Aorta (tissue), 5 donors: ENCODE measurements around the gene CRYBB1. TPM values are rescaled to one million over a fixed set of nuclear protein-coding genes. Genes with fewer than 3 reads are reported as not detected.
A peak's percentile ranks its signal among the peaks of the same experiment; 100 is the strongest.

Experiments
- ATAC-seq: fragments of 200-7000 bp; cut with Tn5 transposase; one replicate; pipeline ENCODE4 v1.9.1; 2022; ENCODE audit warnings: moderate library complexity; ENCODE audit not compliant: low FRiP score
- DNase-seq, 2 donors: peaks; one replicate each; pipeline ENCODE4 v3.0.0-alpha.2; 2020
- H3K27ac ChIP-seq, 2 donors: one replicate each; pipeline ENCODE4 v1.5.1; 2013; ENCODE audit warnings: low read length in 2 of 2, mild to moderate bottlenecking in 2 of 2, moderate library complexity in 2 of 2, control low read depth in 1 of 2, inconsistent platforms in 1 of 2, low read depth in 1 of 2
- H3K27me3 ChIP-seq, 2 donors: one replicate each; pipeline ENCODE4 v1.6.1; 2013; ENCODE audit warnings: control low read depth in 1 of 2, low read length in 1 of 2, mild to moderate bottlenecking in 1 of 2, moderate library complexity in 1 of 2; ENCODE audit not compliant: insufficient read depth in 2 of 2, control insufficient read depth in 1 of 2
- H3K36me3 ChIP-seq, 2 donors: one replicate each; pipeline ENCODE4 v1.6.1; 2013; ENCODE audit warnings: control low read depth in 1 of 2, low read length in 1 of 2, mild to moderate bottlenecking in 1 of 2; ENCODE audit not compliant: insufficient read depth in 2 of 2, control insufficient read depth in 1 of 2
- H3K4me1 ChIP-seq, 2 donors: one replicate each; pipeline ENCODE4 v1.6.1; 2013; ENCODE audit warnings: low read length in 2 of 2, control low read depth in 1 of 2, mild to moderate bottlenecking in 1 of 2, moderate library complexity in 1 of 2; ENCODE audit not compliant: insufficient read depth in 2 of 2, control insufficient read depth in 1 of 2
- H3K4me3 ChIP-seq, 2 donors: one replicate each; pipeline ENCODE4 v1.5.1; 2013; ENCODE audit warnings: low read length in 2 of 2, control low read depth in 1 of 2, mild to moderate bottlenecking in 1 of 2
- H3K9me3 ChIP-seq: one replicate; pipeline ENCODE4 v1.6.1; 2013; ENCODE audit warnings: mild to moderate bottlenecking, low read length; ENCODE audit not compliant: control insufficient read depth
- WGBS, 2 donors: extraction: QIAGEN DNeasy Blood & Tissue Kit; methylation state at CpG; one replicate each; pipeline ENCODE4 v1.1.7; 2013; 5-methylcytosine and 5-hydroxymethylcytosine counted together
- intact Hi-C, 2 donors: fragments of 100-400 bp; cut with DNase I; formaldehyde crosslinking; loops; one replicate each; pipeline versions ENCODE4 v1.14.2 to v1.15.0; 2022
- polyA plus RNA-seq, 2 donors: library from polyadenylated mRNA; stranded (reverse); fragments of 200-250 nt; gene quantifications; one replicate each; pipeline ENCODE4 v1.2.3, GENCODE V29; 2013
- total RNA-seq, 2 donors: library from RNA; stranded (reverse); fragmentation: NEBNext Ultra II Directional; extraction: Animal tissue kit (Norgen Biotek cat#: 25700); gene quantifications; one replicate each; pipeline ENCODE4 v1.2.1, GENCODE V29; 2021
- donor health status: healthy with polysubstance abuse.
- donor health status: Bipolar disorder and iron deficiency.
- donor health status: DM: no; HTN: no; CAD: no.
- donor health status: DM: no; HTN: no; CAD: no.
- donor health status: DM: yes; HTN: yes; CAD: no.

The CRYBB1 gene
- total and polyA plus RNA-seq, 4 donors: 0.43 to 4.4 (median 1.4) TPM

DNA sequence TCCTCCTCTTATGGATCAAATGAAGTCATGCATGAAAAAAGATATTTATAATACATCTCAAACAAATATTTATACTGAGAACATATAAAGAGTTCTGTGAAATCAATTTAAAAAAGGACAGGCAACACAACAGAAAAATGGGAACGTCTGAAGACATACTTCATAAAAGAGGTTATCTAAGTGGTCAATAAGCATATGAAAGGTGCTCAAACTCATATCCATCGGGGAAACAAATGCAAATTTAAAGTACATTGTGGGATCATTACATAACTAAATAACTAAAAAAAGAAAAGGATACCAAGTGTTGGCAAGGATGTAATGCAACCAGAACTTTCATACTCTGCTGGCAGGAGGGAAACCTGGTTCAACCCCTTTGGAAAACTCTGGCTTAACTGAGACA, 50.2 kb downstream of the CRYBB1 start:
- H3K9me3 ChIP-seq: no peaks in the 10 kb centered on the region
- no peak overlapping the region for H3K4me3 ChIP-seq
- ATAC-seq (no peak), DNase-seq (no peak)
- WGBS, 2 donors: 76% methylated on average over 2 of the region's 2 CpGs
- no peak overlapping the region for H3K27ac ChIP-seq
- no peaks in the 10 kb centered on the region for H3K4me1 ChIP-seq
- intact Hi-C loops: no loop called here
- H3K27me3 ChIP-seq: no peaks in the 10 kb centered on the region
- H3K36me3 ChIP-seq: no peaks in the 10 kb centered on the region

DNA sequence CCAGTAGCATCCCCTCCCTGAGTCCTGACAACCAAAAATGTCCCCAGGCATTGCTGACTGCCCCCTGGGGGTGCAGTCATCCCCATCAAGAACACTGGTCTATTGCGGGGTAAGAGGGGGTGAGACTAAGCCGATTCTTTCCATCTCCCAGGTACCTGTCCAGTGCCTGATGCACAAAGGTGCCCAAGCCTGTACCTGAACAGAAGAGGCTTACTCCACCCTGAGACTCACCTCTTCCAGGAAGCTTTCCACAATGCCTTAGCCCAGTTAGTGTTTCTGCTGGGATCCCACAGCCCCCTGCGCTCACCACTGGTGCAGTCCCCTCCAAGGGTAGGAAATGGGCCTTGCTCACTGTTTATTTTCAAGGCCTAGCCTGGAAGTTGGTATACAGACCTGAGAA, 50.8 kb downstream of the CRYBB1 start:
- Histone ChIP-seq H3K4me3 (no peak overlapping the region), H3K9me3 (no peaks in the 10 kb centered on the region), H3K4me1 (no peaks in the 10 kb centered on the region), H3K36me3 (no peaks in the 10 kb centered on the region), H3K27me3 (no peaks in the 10 kb centered on the region), H3K27ac (no peak overlapping the region)
- no peak for ATAC-seq
- 95% methylated on average over 3 of the region's 3 CpGs for WGBS, 2 donors
- intact Hi-C loops: no loop called here
- DNase-seq: no peak

DNA sequence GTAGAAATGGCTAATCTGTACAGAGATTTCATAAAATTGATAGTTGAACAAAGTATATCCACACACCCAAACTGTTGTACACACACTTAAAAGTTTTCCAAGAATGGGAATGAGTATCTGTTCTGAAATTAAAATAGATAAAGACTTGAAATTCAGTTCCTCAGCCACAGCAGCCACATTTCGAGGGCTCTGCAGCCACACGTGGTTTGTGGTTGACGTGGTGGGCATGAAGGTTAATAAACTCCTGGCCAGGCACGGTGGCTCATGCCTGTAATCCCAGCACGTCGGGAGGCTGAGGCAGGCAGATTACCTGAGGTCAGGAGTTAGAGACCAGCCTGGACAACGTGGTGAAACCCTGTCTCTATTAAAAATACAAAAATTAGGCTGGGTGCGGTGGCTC, 51.9 kb downstream of the CRYBB1 start:
- WGBS, 2 donors: 87 to 88% methylated on average over 8 of the region's 8 CpGs

DNA sequence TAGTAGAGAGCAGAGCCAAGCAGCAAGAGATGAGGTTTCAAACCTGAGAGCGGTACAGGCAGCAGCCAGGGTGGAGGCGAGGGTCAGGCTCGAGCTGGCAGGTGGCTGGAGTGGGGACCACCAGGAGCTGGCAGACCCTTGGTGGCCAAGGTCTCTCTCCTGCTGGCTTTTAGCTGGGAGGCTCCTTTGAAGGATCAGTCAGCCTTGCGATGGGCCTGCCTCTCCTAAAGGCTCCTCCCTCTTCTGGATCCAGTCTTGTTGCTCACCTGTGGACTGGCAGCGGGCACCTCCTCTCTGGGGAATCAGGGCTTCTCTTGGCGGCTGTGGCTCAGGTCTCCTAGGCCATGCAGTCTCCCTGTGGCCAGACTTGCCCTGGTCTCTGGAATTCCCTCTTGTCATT, 52.6 kb downstream of the CRYBB1 start:
- no peaks in the 10 kb centered on the region for H3K36me3 ChIP-seq
- ATAC-seq (no peak), DNase-seq (no peak)
- H3K4me1 ChIP-seq: no peaks in the 10 kb centered on the region
- H3K4me3 ChIP-seq: no peak overlapping the region
- H3K9me3 ChIP-seq: no peaks in the 10 kb centered on the region
- no peak overlapping the region for H3K27ac ChIP-seq
- intact Hi-C loops: no loop called here
- 92 to 94% methylated on average over 6 of the region's 6 CpGs for WGBS, 2 donors
- H3K27me3 ChIP-seq: no peaks in the 10 kb centered on the region

More for the DNA sequence above, 51.9 kb downstream of the CRYBB1 start:
- DNase-seq: no peak
- H3K27me3 ChIP-seq: no peaks in the 10 kb centered on the region
- H3K4me3 ChIP-seq: no peak overlapping the region
- H3K4me1 ChIP-seq: no peaks in the 10 kb centered on the region
- no peaks in the 10 kb centered on the region for H3K9me3 ChIP-seq
- intact Hi-C loops: no loop called here
- no peak overlapping the region for H3K27ac ChIP-seq
- ATAC-seq: no peak
- no peaks in the 10 kb centered on the region for H3K36me3 ChIP-seq

DNA sequence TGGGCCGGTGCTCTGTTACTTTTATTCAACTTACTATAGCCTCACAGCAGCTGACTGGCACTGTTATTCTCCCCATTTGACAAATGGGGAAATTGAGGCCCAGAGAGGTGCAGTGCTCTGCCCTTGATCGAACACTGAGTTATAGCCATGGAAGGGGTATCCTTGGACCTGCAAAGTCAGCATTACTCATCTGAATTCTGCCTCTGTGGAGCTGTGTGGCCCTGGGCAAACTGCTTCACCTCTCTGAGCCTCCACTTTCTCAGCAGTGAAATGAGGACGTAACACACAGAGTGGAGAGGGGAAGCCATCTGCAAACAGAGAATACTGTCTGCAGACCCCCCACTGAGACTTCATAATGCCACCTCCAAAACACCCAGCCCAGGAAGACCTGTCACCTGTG, 53.2 kb downstream of the CRYBB1 start:
- ATAC-seq: no peak

DNA sequence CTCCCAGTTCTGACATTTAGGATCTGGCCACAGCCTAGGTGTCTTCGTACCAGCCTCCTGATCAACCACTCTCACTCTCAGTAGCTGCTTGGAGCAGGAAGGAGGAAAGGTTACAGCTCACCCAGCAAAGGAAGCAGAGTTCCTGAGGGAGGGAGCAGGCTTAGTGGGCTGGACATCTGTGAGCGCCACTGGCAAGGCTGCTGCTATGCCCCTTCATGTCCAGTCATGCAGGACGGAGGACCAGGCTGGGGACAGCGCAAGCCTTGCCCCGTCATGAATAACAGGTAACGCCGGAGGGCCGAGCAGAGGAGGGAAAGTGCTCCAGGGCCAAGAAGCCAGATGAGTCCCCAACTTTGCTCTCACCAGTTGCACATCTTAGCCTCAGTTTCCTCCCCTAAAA, 53.6 kb downstream of the CRYBB1 start:
- ATAC-seq: no peak
- Histone ChIP-seq H3K27ac (no peak overlapping the region), H3K4me3 (no peak overlapping the region), H3K9me3 (no peaks in the 10 kb centered on the region), H3K27me3 (no peaks in the 10 kb centered on the region), H3K4me1 (no peaks in the 10 kb centered on the region), H3K36me3 (no peaks in the 10 kb centered on the region)
- WGBS, 2 donors: 93 to 96% methylated on average over 8 of the region's 8 CpGs
- no peak for DNase-seq
- intact Hi-C loops: no loop called here

More for the DNA sequence above, 53.2 kb downstream of the CRYBB1 start:
- H3K27ac ChIP-seq: no peak overlapping the region
- WGBS, 2 donors: 94 to 95% methylated on average over 3 of the region's 3 CpGs
- no peaks in the 10 kb centered on the region for H3K9me3 ChIP-seq
- no peaks in the 10 kb centered on the region for H3K27me3 ChIP-seq
- intact Hi-C loops: no loop called here
- H3K4me1 ChIP-seq: no peaks in the 10 kb centered on the region
- no peak overlapping the region for H3K4me3 ChIP-seq
- no peaks in the 10 kb centered on the region for H3K36me3 ChIP-seq
- DNase-seq: no peak

DNA sequence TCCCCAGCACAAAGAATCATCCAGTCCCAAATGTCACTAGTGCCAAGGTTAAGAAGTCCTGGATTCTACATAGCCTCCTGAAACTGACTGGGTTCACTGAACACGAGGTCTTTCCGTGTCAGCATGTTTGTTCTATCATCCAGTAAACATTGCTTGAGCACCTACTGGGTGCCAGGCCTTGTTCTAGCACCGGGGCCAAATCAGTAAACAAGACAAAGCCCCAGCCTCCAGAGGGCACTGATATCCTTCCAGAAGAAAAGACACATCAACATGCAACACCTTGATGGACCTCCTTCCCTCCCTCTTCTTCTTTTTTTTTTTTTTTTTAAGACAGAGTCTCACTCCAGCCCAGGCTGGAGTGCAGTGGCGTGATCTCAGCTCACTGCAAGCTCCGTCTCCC, 54.8 kb downstream of the CRYBB1 start:
- H3K9me3 ChIP-seq: no peaks in the 10 kb centered on the region
- no peak overlapping the region for H3K27ac ChIP-seq
- no peak overlapping the region for H3K4me3 ChIP-seq
- 84 to 85% methylated on average over 5 of the region's 5 CpGs for WGBS, 2 donors
- no peaks in the 10 kb centered on the region for H3K36me3 ChIP-seq
- H3K27me3 ChIP-seq: no peaks in the 10 kb centered on the region
- H3K4me1 ChIP-seq: no peaks in the 10 kb centered on the region
- DNase-seq (no peak), ATAC-seq (no peak)
- intact Hi-C loops: no loop called here

DNA sequence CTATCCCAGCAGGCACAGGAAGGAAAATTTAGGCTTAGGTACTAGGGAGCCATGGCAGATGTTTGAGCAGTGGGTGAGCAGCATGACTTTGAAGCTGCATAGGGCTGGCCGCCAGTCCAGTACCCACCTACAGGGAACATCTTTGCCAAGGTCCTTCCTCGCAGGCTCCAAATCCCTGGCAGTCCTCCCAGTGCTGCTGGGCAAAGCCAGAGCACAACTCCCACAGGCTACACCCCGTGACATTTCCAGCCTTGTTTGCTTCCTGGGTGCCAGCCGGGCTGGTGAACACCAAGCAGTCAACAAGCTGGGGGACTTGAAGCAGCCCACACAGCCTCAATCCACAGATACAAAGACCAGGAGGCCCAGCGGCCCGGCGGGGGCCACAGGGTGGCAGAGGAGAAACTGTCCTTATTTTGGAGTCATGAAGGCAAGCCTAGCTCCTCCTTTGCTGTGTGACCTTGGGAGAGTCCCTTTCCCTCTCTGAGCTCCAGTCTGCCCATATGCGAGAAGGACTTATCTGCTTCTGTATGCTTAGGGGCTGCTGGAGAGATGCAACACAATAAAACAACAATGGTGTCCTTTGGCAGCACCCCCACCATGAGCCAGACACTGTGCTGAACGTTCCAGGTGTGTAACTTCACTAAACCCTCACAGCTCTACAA, 55.9 kb downstream of the CRYBB1 start:
- no peaks in the 10 kb centered on the region for H3K27me3 ChIP-seq
- H3K36me3 ChIP-seq: no peaks in the 10 kb centered on the region
- H3K4me1 ChIP-seq: no peaks in the 10 kb centered on the region
- 62 to 64% methylated on average over 9 of the region's 9 CpGs for WGBS, 2 donors
- no peaks in the 10 kb centered on the region for H3K9me3 ChIP-seq
- ATAC-seq (no peak), DNase-seq (peak in 1 of 2 donors; percentile 37)
- intact Hi-C loops: no loop called here
- no peak overlapping the region for H3K4me3 ChIP-seq
- no peak overlapping the region for H3K27ac ChIP-seq

DNA sequence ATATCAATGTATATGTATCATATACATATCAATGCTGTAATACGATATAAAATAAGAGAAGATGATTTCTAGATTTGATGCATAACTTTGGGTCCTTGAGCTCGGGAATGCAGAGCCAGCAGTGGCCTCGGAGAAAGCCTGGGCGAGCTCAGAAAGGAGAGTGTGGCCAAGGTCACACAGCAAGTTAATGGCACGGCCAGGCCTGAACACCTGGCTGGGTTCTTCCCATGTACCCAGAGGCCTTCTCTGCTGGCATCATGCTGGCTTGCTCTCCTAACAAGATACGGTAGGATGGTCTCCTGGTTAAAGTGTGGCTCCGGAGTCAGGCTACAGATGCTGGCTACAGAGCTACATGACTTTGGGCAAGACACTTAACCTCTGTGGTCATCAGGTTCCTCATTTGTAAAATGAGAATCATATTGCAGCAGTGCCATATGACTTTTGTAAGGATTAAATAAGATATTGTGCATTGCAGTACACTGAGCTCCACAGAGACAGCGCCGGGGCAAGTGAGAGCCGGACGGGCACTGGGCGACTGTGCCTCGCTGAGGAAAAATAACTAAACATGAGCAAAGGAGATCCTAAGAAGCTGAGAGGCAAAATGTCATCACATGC, 57.8 kb downstream of the CRYBB1 start:
- H3K4me1 ChIP-seq: no peaks in the 10 kb centered on the region
- no peak overlapping the region for H3K4me3 ChIP-seq
- intact Hi-C loops: no loop called here
- H3K9me3 ChIP-seq: no peaks in the 10 kb centered on the region
- H3K27me3 ChIP-seq: no peaks in the 10 kb centered on the region
- H3K36me3 ChIP-seq: no peaks in the 10 kb centered on the region
- no peak overlapping the region for H3K27ac ChIP-seq
- DNase-seq: peak in 1 of 2 donors; percentile 19
- ATAC-seq: no peak
- WGBS, 2 donors: 91 to 93% methylated on average over 13 of the region's 13 CpGs
